ENCODE data around the gene CCL13.
A peak's percentile ranks its signal among the peaks of the same experiment; 100 is the strongest.

CCL13 gene

GRCh38 chr17:34368946-34369500, 12.7 kb downstream of the CCL13 start:
- no peak overlapping the region for H3K27ac ChIP-seq
- no peak for TF ChIP-seq CTCF (conservative IDR thresholded peaks at IDR 0.05)

DNA sequence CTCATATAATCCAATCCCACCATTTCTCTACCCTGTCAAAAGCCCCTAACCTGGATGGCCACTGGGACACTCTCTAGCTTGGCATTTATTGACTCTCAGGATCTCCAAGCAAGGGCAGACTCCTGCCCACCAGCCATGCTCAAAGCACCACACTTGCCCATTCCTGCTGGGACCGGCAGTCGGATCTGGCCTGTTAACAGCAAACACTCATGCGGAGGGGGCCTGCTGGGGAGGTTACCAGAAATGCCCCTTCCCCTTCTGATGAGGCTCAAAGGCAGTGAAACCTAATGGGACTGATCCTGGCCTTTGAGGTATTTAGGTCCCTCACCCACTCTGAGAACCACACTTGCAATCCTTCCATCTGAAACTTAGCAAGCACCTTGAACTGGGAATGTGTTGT, 13.3 kb downstream of the CCL13 start:
- no peak overlapping the region for H3K27ac ChIP-seq
- TF ChIP-seq CTCF (conservative IDR thresholded peaks at IDR 0.05), result no peak

DNA sequence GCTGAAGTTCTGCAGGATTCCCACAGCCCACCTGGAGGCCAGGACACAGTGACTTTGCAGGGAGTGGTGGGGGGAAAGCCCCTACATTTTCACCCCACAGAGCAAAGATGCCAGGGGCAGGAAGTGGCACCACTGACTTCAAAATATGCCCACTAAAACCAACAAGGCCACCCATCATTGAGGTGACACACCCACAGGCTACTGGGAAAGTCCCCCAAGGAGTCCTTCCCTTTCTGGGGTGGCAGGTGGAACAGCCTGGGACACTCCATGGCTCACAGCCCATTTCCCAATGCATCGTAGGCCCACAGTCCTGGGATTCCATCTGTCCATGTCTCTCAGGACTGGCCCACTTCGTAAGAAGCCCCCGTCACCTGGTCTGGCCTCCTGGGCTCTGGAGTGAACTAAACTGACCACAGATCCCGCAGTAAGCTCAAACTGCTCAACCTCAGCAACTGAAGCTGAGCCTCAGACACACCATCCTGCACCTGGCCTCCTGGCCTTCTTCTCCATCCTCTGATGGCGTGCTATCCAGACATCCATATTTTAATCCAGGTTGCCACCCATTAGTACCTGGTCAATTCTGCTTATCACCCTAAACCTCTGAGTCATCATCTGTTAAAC, 14.2 kb downstream of the CCL13 start:
- H3K27ac ChIP-seq, result peak overlapping the region; percentile 40
- TF ChIP-seq CTCF (conservative IDR thresholded peaks at IDR 0.05), result no peak

DNA sequence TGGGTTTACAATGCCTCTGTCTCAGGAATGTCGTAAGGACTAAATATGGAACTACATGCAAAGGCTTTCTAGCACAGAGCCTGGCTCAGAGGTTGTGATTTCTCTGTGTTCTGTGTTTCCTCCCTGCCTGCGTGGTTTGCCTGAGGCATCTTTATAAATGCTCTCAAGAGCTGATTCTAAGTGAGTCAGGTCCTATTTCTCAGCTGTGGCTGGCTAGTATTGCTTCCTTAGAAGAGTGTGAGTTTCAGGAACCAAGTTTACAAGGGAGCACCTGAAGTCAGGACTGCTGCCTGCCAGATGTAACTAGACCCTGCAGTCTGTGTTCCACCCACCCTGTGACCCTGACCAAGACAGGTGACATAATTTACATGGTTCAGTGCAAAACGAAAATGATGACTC, 14.7 kb downstream of the CCL13 start:
- peak overlapping the region; percentile 40 for H3K27ac ChIP-seq

DNA sequence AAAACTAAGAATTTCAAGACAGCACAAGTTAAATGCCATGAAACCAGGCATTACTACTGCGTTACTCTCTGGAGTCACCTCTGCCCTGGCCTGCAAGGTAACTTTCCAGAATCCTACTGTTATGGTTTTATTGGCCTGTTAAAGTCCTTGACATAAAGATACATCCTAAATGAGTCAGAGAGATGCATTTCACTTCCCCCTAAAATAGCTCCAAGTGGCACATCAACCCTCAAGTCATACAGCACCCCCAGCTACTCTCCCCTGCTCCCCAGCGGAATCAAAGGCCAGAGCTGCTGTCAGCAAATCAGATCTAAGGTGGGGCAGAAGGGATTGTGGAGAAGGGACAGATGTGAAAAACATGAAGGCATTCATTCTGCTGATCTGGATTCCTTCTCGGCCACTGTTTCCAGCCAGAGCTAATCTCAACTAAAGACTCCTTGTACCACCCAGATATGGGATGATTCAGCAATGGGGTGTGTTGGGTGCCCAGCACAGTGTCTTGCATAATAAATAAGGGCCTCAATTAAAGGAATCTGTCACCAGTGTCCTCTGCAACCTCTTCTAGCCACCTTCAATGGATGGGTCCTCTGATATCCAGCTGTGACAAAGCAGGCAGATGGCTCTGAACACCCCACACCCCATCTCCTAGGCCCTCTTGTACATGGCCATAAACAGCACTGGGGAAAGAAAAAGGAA, 15.3 kb downstream of the CCL13 start:
- no peak for TF ChIP-seq CTCF (conservative IDR thresholded peaks at IDR 0.05)
- H3K27ac ChIP-seq, result peak overlapping the region; percentile 40

More for the DNA sequence above, 14.7 kb downstream of the CCL13 start:
- TF ChIP-seq CTCF (conservative IDR thresholded peaks at IDR 0.05), result no peak

- no peak for TF ChIP-seq CTCF (conservative IDR thresholded peaks at IDR 0.05)
- H3K27ac ChIP-seq, result no peak overlapping the region
Observed at GRCh38 chr17:34374457-34374856, 18.2 kb downstream of the CCL13 start.

- H3K27ac ChIP-seq, result no peak overlapping the region
- TF ChIP-seq CTCF (conservative IDR thresholded peaks at IDR 0.05), result no peak
Observed at GRCh38 chr17:34375426-34375997, 19.2 kb downstream of the CCL13 start.
